Right atrium auricular region (tissue), 2 donors: ENCODE results near the gene ZFY. TPM values are rescaled to one million over a fixed set of nuclear protein-coding genes. Genes with fewer than 3 reads are reported as not detected.

ENCODE experiments used
- DNase-seq: peaks from one replicate; pipeline ENCODE4 v3.0.0-alpha.2; 2019; ENCODE audit warnings: low spot score
- H3K27ac ChIP-seq, 2 donors: fragments of 200-600 bp; sonication (generic); 1 replicate in 1 of 2; 2 replicates in 1 of 2; pipeline ENCODE4 v1.5.1; 2016 to 2019
- H3K27me3 ChIP-seq, 2 donors: fragments of 200-600 bp; sonication (generic); one replicate each; pipeline versions ENCODE4 v1.5.1 to v1.6.0; 2017 to 2019
- H3K36me3 ChIP-seq: fragments of 200-600 bp; sonication (generic); one replicate; pipeline ENCODE4 v1.5.1; 2016
- H3K4me1 ChIP-seq, 2 donors: fragments of 200-600 bp; sonication (generic); one replicate each; pipeline versions ENCODE4 v1.5.1 to v1.6.0; 2017 to 2019
- H3K4me3 ChIP-seq, 2 donors: fragments of 200-600 bp; sonication (generic); 1 replicate in 1 of 2; 2 replicates in 1 of 2; pipeline ENCODE4 v1.5.1; 2017 to 2019; ENCODE audit warnings: mild to moderate bottlenecking in 1 of 2, moderate library complexity in 1 of 2
- H3K9me3 ChIP-seq, 2 donors: fragments of 200-600 bp; sonication (generic); one replicate each; pipeline ENCODE4 v1.5.1; 2019
- CTCF ChIP-seq, 2 donors: fragments of 200-600 bp; sonication (generic); IDR thresholded peaks; one replicate each; pipeline ENCODE4 v1.5.1; 2019; ENCODE audit warnings: antibody characterized with exemption in 2 of 2
- total RNA-seq, 2 donors: library from RNA; depleted of rRNA; stranded (reverse); fragments of >200 nt; gene quantifications; one replicate each; pipeline ENCODE4 v1.1.0, GENCODE V29; 2016

ZFY gene
- total RNA-seq, 2 donors from 2014 or later = not detected

DNA sequence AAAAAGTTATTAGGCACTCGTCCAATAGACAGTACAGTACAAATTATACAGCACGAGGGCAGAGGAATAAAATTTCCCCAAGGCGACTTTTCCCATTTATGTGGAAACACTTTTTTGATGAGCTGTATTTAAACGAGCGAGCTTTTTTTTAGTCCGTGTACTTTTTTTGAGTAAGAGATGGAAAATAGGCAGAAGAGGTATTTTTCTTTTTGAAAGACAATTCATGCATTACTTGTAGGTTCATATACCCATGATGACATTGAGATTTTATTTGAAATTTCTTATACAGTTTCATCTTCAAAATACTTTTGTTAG lies 1.2 kb downstream of the ZFY start:
- Histone ChIP-seq H3K36me3 (no peaks in the 10 kb centered on the region), H3K27ac (no peak overlapping the region), H3K4me3 (no peak overlapping the region), H3K27me3 (no peaks in the 10 kb centered on the region), H3K9me3 (no peaks in the 10 kb centered on the region), H3K4me1 (no peaks in the 10 kb centered on the region)
- no peak for DNase-seq
- no peak for TF ChIP-seq CTCF (IDR thresholded peaks at IDR 0.05)

GRCh38 chrY:2937149-2937548 lies 2.0 kb downstream of the ZFY start:
- no peak for TF ChIP-seq CTCF (IDR thresholded peaks at IDR 0.05)
- Histone ChIP-seq H3K27me3 (no peaks in the 10 kb centered on the region), H3K4me3 (no peak overlapping the region), H3K36me3 (no peaks in the 10 kb centered on the region), H3K4me1 (no peaks in the 10 kb centered on the region), H3K27ac (no peak overlapping the region), H3K9me3 (no peaks in the 10 kb centered on the region)
- no peak for DNase-seq

GRCh38 chrY:2949590-2950252 lies 14.5 kb downstream of the ZFY start:
- Histone ChIP-seq H3K36me3 (no peaks in the 10 kb centered on the region), H3K27me3 (no peaks in the 10 kb centered on the region), H3K9me3 (no peaks in the 10 kb centered on the region), H3K4me1 (no peaks in the 10 kb centered on the region), H3K27ac (no peak overlapping the region), H3K4me3 (no peak overlapping the region)
- DNase-seq = no peak
- TF ChIP-seq CTCF (IDR thresholded peaks at IDR 0.05) = no peak

GRCh38 chrY:2950655-2951054 lies 15.5 kb downstream of the ZFY start:
- H3K27ac ChIP-seq = no peak overlapping the region
- H3K27me3 ChIP-seq = no peaks in the 10 kb centered on the region
- H3K9me3 ChIP-seq = no peaks in the 10 kb centered on the region
- H3K4me3 ChIP-seq = no peak overlapping the region
- no peaks in the 10 kb centered on the region for H3K36me3 ChIP-seq
- no peaks in the 10 kb centered on the region for H3K4me1 ChIP-seq
- no peak for TF ChIP-seq CTCF (IDR thresholded peaks at IDR 0.05)
- DNase-seq = no peak

DNA sequence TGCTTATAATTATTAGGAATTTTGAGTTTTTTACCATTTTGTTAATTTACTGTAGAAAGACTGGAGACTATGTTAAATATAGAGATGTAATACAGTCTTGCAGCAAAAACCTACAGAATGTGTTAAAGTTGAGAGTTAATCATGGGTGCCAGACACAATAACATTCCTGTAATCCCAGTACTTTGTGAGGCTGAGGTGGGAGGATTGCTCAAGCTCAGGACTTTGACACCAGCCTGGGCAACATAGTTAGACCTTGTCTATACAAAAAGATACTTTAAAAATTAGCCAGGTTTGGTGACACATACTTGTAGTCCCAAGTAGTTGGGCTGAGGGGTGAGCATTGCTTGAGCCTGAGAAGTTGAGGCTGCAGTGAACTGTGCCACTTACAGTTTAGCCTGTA lies 17.7 kb downstream of the ZFY start:
- no peak for TF ChIP-seq CTCF (IDR thresholded peaks at IDR 0.05)
- Histone ChIP-seq H3K9me3 (no peaks in the 10 kb centered on the region), H3K4me1 (no peaks in the 10 kb centered on the region), H3K36me3 (no peaks in the 10 kb centered on the region), H3K4me3 (no peak overlapping the region), H3K27me3 (no peaks in the 10 kb centered on the region), H3K27ac (no peak overlapping the region)
- DNase-seq = no peak

DNA sequence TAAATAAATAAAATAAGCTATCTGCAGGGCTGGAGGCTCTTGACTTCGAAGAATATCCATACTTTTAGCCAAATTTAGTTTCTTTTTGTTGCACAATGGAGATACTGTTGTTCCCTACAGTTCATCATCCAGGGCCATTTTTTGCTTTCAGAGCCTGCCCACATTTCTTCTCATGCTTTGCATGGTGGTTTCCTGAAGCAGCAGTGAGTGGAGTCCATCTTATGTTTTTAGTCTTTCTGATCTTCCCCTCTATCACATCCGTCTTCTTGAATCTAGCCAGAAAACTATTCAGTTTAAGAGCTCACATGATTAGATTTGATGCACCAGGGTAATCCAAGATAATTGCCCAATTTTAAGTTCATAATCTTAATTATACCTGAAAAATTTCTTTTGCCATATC lies 19.6 kb downstream of the ZFY start:
- H3K36me3 ChIP-seq = no peaks in the 10 kb centered on the region
- H3K27me3 ChIP-seq = no peaks in the 10 kb centered on the region
- no peak overlapping the region for H3K4me3 ChIP-seq
- no peaks in the 10 kb centered on the region for H3K9me3 ChIP-seq
- TF ChIP-seq CTCF (IDR thresholded peaks at IDR 0.05) = no peak
- no peak overlapping the region for H3K27ac ChIP-seq
- no peak for DNase-seq
- no peaks in the 10 kb centered on the region for H3K4me1 ChIP-seq
